A673 (cell line): ENCODE measurements around the gene BLID.

Experiments
- EZH2 ChIP-seq: fragments of 200-600 bp; sonication (generic); IDR thresholded peaks from 2 replicates; pipeline ENCODE4 v1.6.1; 2017; ENCODE audit warnings: borderline replicate concordance, low read depth, mild to moderate bottlenecking, mixed read lengths, antibody characterized with exemption, low read length; ENCODE audit not compliant: poor library complexity, severe bottlenecking
- TF ChIP-seq, protein P1 (sequence below): fragments of 300-800, 200-600 bp; sonication (generic); conservative IDR thresholded peaks from 2 replicates; pipeline ENCODE4 v1.5.1; 2017; ENCODE audit warnings: low read depth, mild to moderate bottlenecking, antibody characterized with exemption, low read length, moderate library complexity, mixed read lengths

DNA sequence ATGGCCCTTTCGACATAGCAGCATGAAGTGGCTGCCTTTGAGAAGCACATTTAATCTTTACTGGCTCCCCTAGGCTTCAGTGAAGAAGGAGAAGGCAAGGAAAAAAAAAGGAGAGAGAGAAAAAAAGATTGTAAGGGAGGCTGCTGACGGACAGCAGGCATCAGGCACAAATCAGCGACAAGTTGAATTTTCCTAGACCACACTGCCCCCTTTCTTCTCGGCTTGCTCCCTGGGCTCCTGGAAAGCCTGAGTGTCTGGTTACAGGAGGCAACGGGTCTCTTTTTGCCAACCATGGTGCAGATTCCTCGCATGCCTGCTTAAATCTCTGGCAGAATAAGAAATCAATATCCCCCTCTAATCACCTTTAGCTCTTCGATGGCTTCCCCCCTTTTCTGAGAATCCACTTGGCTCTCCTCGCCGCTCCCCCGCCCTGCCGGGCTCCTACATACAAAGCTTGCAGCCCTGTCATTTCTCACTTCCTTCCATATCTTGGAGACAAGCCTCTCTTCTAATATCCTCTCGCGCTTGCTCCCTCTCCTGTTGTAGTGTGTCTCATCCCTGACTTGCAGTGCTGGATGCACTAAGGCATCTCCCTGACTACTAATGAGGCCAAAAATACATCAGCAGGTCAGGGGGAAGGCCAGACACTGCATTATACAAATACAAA lies 14.3 kb downstream of the BLID start:
- TF ChIP-seq, protein P1, sequence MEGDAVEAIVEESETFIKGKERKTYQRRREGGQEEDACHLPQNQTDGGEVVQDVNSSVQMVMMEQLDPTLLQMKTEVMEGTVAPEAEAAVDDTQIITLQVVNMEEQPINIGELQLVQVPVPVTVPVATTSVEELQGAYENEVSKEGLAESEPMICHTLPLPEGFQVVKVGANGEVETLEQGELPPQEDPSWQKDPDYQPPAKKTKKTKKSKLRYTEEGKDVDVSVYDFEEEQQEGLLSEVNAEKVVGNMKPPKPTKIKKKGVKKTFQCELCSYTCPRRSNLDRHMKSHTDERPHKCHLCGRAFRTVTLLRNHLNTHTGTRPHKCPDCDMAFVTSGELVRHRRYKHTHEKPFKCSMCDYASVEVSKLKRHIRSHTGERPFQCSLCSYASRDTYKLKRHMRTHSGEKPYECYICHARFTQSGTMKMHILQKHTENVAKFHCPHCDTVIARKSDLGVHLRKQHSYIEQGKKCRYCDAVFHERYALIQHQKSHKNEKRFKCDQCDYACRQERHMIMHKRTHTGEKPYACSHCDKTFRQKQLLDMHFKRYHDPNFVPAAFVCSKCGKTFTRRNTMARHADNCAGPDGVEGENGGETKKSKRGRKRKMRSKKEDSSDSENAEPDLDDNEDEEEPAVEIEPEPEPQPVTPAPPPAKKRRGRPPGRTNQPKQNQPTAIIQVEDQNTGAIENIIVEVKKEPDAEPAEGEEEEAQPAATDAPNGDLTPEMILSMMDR, result peak; percentile 88
- TF ChIP-seq EZH2, result no peak
